ENCODE measurements around the gene CTBP1.

CTBP1 gene

GRCh38 chr4:1212546-1213335 is 36.2 kb downstream of the CTBP1 start:
- Histone ChIP-seq H3K27me3 (ENCODE audit: control insufficient read depth, insufficient read depth, low read length) (no peaks in the 10 kb centered on the region), H3K4me3 (ENCODE audit: low read length) (no peak overlapping the region), H3K36me3 (ENCODE audit: control insufficient read depth, insufficient read depth, low read length) (peaks cover 11% of the 10 kb centered on the region), H3K4me1 (ENCODE audit: control insufficient read depth, insufficient read depth, low read length) (peaks cover 31% of the 10 kb centered on the region), H3K9ac (ENCODE audit: low read length) (no peak overlapping the region), H3K9me3 (ENCODE audit: control insufficient read depth, low read length) (no peaks in the 10 kb centered on the region)

GRCh38 chr4:1211891-1212545 is 36.9 kb downstream of the CTBP1 start:
- H3K9ac ChIP-seq (ENCODE audit: low read length) = no peak overlapping the region
- H3K36me3 ChIP-seq (ENCODE audit: control insufficient read depth, insufficient read depth, low read length) = peaks cover 11% of the 10 kb centered on the region
- H3K4me1 ChIP-seq (ENCODE audit: control insufficient read depth, insufficient read depth, low read length) = peaks cover 38% of the 10 kb centered on the region
- no peak overlapping the region for H3K4me3 ChIP-seq (ENCODE audit: low read length)
- H3K27me3 ChIP-seq (ENCODE audit: control insufficient read depth, insufficient read depth, low read length) = no peaks in the 10 kb centered on the region
- H3K9me3 ChIP-seq (ENCODE audit: control insufficient read depth, low read length) = no peaks in the 10 kb centered on the region

GRCh38 chr4:1211371-1211770 is 37.6 kb downstream of the CTBP1 start:
- H3K4me3 ChIP-seq (ENCODE audit: low read length) = no peak overlapping the region
- no peaks in the 10 kb centered on the region for H3K9me3 ChIP-seq (ENCODE audit: control insufficient read depth, low read length)
- H3K27me3 ChIP-seq (ENCODE audit: control insufficient read depth, insufficient read depth, low read length) = no peaks in the 10 kb centered on the region
- H3K36me3 ChIP-seq (ENCODE audit: control insufficient read depth, insufficient read depth, low read length) = peaks cover 11% of the 10 kb centered on the region
- no peak overlapping the region for H3K9ac ChIP-seq (ENCODE audit: low read length)
- peaks cover 42% of the 10 kb centered on the region for H3K4me1 ChIP-seq (ENCODE audit: control insufficient read depth, insufficient read depth, low read length)

GRCh38 chr4:1210971-1211370 is 38.0 kb downstream of the CTBP1 start:
- no peak overlapping the region for H3K9ac ChIP-seq (ENCODE audit: low read length)
- peaks cover 11% of the 10 kb centered on the region for H3K36me3 ChIP-seq (ENCODE audit: control insufficient read depth, insufficient read depth, low read length)
- no peak overlapping the region for H3K4me3 ChIP-seq (ENCODE audit: low read length)
- no peaks in the 10 kb centered on the region for H3K27me3 ChIP-seq (ENCODE audit: control insufficient read depth, insufficient read depth, low read length)
- peaks cover 44% of the 10 kb centered on the region for H3K4me1 ChIP-seq (ENCODE audit: control insufficient read depth, insufficient read depth, low read length)
- no peaks in the 10 kb centered on the region for H3K9me3 ChIP-seq (ENCODE audit: control insufficient read depth, low read length)

GRCh38 chr4:1210241-1210841 is 38.6 kb downstream of the CTBP1 start:
- H3K4me1 ChIP-seq (ENCODE audit: control insufficient read depth, insufficient read depth, low read length) = peaks cover 51% of the 10 kb centered on the region

GRCh38 chr4:1209821-1210220 is 39.1 kb downstream of the CTBP1 start:
- Histone ChIP-seq H3K36me3 (ENCODE audit: control insufficient read depth, insufficient read depth, low read length) (peaks cover 11% of the 10 kb centered on the region), H3K27me3 (ENCODE audit: control insufficient read depth, insufficient read depth, low read length) (no peaks in the 10 kb centered on the region), H3K9me3 (ENCODE audit: control insufficient read depth, low read length) (no peaks in the 10 kb centered on the region), H3K4me3 (ENCODE audit: low read length) (no peak overlapping the region), H3K9ac (ENCODE audit: low read length) (no peak overlapping the region), H3K4me1 (ENCODE audit: control insufficient read depth, insufficient read depth, low read length) (peaks cover 56% of the 10 kb centered on the region)

More at GRCh38 chr4:1210241-1210841, 38.6 kb downstream of the CTBP1 start:
- Histone ChIP-seq H3K4me3 (ENCODE audit: low read length) (no peak overlapping the region), H3K36me3 (ENCODE audit: control insufficient read depth, insufficient read depth, low read length) (peaks cover 11% of the 10 kb centered on the region), H3K27me3 (ENCODE audit: control insufficient read depth, insufficient read depth, low read length) (no peaks in the 10 kb centered on the region), H3K9me3 (ENCODE audit: control insufficient read depth, low read length) (no peaks in the 10 kb centered on the region), H3K9ac (ENCODE audit: low read length) (no peak overlapping the region)

GRCh38 chr4:1208970-1209704 is 39.8 kb downstream of the CTBP1 start:
- Histone ChIP-seq H3K9me3 (ENCODE audit: control insufficient read depth, low read length) (no peaks in the 10 kb centered on the region), H3K27me3 (ENCODE audit: control insufficient read depth, insufficient read depth, low read length) (no peaks in the 10 kb centered on the region), H3K9ac (ENCODE audit: low read length) (no peak overlapping the region), H3K36me3 (ENCODE audit: control insufficient read depth, insufficient read depth, low read length) (peaks cover 11% of the 10 kb centered on the region), H3K4me3 (ENCODE audit: low read length) (no peak overlapping the region), H3K4me1 (ENCODE audit: control insufficient read depth, insufficient read depth, low read length) (peaks cover 63% of the 10 kb centered on the region)

- Histone ChIP-seq H3K27me3 (ENCODE audit: control insufficient read depth, insufficient read depth, low read length) (no peaks in the 10 kb centered on the region), H3K9me3 (ENCODE audit: control insufficient read depth, low read length) (no peaks in the 10 kb centered on the region), H3K36me3 (ENCODE audit: control insufficient read depth, insufficient read depth, low read length) (peaks cover 11% of the 10 kb centered on the region), H3K4me1 (ENCODE audit: control insufficient read depth, insufficient read depth, low read length) (peaks cover 65% of the 10 kb centered on the region), H3K4me3 (ENCODE audit: low read length) (no peak overlapping the region), H3K9ac (ENCODE audit: low read length) (no peak overlapping the region)
Measured at GRCh38 chr4:1208266-1208961, 40.5 kb downstream of the CTBP1 start.

GRCh38 chr4:1207603-1208265 is 41.2 kb downstream of the CTBP1 start:
- no peak overlapping the region for H3K4me3 ChIP-seq (ENCODE audit: low read length)
- H3K9ac ChIP-seq (ENCODE audit: low read length) = no peak overlapping the region
- peaks cover 65% of the 10 kb centered on the region for H3K4me1 ChIP-seq (ENCODE audit: control insufficient read depth, insufficient read depth, low read length)
- H3K9me3 ChIP-seq (ENCODE audit: control insufficient read depth, low read length) = no peaks in the 10 kb centered on the region
- peaks cover 9% of the 10 kb centered on the region for H3K36me3 ChIP-seq (ENCODE audit: control insufficient read depth, insufficient read depth, low read length)
- H3K27me3 ChIP-seq (ENCODE audit: control insufficient read depth, insufficient read depth, low read length) = no peaks in the 10 kb centered on the region

- Histone ChIP-seq H3K4me1 (ENCODE audit: control insufficient read depth, insufficient read depth, low read length) (peaks cover 67% of the 10 kb centered on the region), H3K36me3 (ENCODE audit: control insufficient read depth, insufficient read depth, low read length) (peaks cover 4% of the 10 kb centered on the region), H3K4me3 (ENCODE audit: low read length) (no peak overlapping the region), H3K9me3 (ENCODE audit: control insufficient read depth, low read length) (no peaks in the 10 kb centered on the region), H3K27me3 (ENCODE audit: control insufficient read depth, insufficient read depth, low read length) (no peaks in the 10 kb centered on the region), H3K9ac (ENCODE audit: low read length) (no peak overlapping the region)
Measured at GRCh38 chr4:1207157-1207470, 41.8 kb downstream of the CTBP1 start.

Measured in mucosa of stomach (tissue), 1 donor.